ENCODE results near the gene CDKL5. TPM values are rescaled to one million over a fixed set of nuclear protein-coding genes. Genes with fewer than 3 reads are reported as not detected.
"Not testable (repeated sequence)": the region's sequence is repeated elsewhere in the genome, so short reads cannot be mapped to it uniquely, and the experiment has no call there.

Gene CDKL5
- total RNA-seq, 3 donors from 2014 or later = 0.83 to 1.4 (median 1.1) TPM

DNA sequence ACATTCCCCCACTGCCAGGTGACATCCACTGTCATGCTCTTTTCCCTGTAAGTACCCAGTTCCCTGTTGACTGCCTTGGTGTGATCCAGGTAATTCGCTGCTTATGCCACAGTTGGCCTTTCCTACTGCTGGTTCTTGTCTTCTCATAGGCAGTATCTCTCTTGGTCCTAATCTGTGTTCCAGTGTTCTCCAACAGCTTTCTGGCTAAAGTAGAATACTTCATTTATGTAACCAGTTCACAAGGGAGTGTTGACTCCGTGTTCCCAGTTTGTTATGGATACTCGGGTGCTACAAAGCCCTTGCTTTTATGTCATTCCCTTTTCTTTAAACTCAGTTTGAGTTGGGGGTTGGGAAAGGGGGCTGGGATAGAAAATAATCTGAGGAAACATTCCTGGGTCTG is 148.1 kb downstream of the CDKL5 start:
- Mint-ChIP-seq H3K27me3 (ENCODE audit: low read depth) (no peaks in the 10 kb centered on the region), H3K4me1 (ENCODE audit: low read depth) (no peaks in the 10 kb centered on the region), H3K36me3 (ENCODE audit: insufficient read depth) (peaks cover 6% of the 10 kb centered on the region), H3K9me3 (no peaks in the 10 kb centered on the region), H3K4me3 (no peak overlapping the region)
- no peak for ATAC-seq
- no peak for DNase-seq

DNA sequence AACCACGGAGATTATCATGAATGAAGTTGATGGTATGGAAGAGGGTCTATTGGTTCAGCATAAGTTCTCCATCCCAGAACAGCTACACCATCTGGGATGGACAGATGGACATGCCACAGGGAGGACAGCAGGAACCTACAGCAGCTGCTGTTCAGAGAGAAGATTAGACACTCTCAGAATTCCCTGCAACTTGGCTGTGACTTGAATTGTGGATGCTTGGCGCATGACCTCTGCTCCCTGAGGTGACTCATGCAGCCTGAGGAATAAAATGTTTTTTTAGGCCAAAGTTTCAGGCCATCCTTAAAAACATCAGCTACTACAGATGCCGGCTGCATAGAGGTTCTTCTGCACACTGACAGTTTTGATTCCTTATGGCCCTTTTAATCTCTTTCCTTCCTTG is 149.2 kb downstream of the CDKL5 start:
- ATAC-seq = no peak
- no peaks in the 10 kb centered on the region for H3K9me3 Mint-ChIP-seq
- H3K27me3 Mint-ChIP-seq (ENCODE audit: low read depth) = no peaks in the 10 kb centered on the region
- DNase-seq = no peak
- H3K36me3 Mint-ChIP-seq (ENCODE audit: insufficient read depth) = peaks cover 6% of the 10 kb centered on the region
- H3K4me3 Mint-ChIP-seq = no peak overlapping the region
- H3K4me1 Mint-ChIP-seq (ENCODE audit: low read depth) = no peaks in the 10 kb centered on the region

DNA sequence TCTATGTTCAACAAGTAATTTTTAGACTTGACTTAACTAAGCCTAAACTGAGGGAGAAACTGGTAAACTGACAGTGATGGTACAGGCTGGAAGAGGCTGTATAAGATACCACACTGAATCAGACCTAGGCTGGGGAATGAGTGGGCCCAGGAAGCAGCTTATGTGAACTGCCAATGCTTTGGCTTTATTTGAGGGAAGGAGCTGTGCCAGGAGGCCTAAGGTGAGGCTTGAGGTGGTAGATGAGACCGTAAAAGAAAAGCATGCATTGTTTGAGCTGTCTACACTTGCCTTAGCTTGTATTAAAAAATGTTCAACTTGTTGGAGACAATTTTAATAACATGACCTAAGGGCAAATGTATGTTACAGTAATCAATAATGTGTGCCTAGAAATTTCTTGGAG is 150.3 kb downstream of the CDKL5 start:
- Mint-ChIP-seq H3K27me3 (ENCODE audit: low read depth) (no peaks in the 10 kb centered on the region), H3K36me3 (ENCODE audit: insufficient read depth) (peaks cover 5% of the 10 kb centered on the region), H3K9me3 (no peaks in the 10 kb centered on the region), H3K4me1 (ENCODE audit: low read depth) (no peaks in the 10 kb centered on the region), H3K4me3 (no peak overlapping the region)
- ATAC-seq (no peak), DNase-seq (no peak)

- Mint-ChIP-seq H3K4me3 (no peak overlapping the region), H3K27me3 (ENCODE audit: low read depth) (no peaks in the 10 kb centered on the region), H3K36me3 (ENCODE audit: insufficient read depth) (peaks cover 10% of the 10 kb centered on the region), H3K4me1 (ENCODE audit: low read depth) (no peaks in the 10 kb centered on the region), H3K9me3 (no peaks in the 10 kb centered on the region)
- ATAC-seq (no peak), DNase-seq (no peak)
Observed at GRCh38 chrX:18577400-18577799, 152.0 kb downstream of the CDKL5 start.

GRCh38 chrX:18578546-18578945 is 153.1 kb downstream of the CDKL5 start:
- Mint-ChIP-seq H3K4me3 (no peak overlapping the region), H3K4me1 (ENCODE audit: low read depth) (no peaks in the 10 kb centered on the region), H3K9me3 (no peaks in the 10 kb centered on the region), H3K36me3 (ENCODE audit: insufficient read depth) (peaks cover 10% of the 10 kb centered on the region), H3K27me3 (ENCODE audit: low read depth) (no peaks in the 10 kb centered on the region)
- DNase-seq (no peak), ATAC-seq (no peak)

- DNase-seq (no peak), ATAC-seq (no peak)
- Mint-ChIP-seq H3K36me3 (ENCODE audit: insufficient read depth) (peaks cover 10% of the 10 kb centered on the region), H3K4me3 (no peak overlapping the region), H3K4me1 (ENCODE audit: low read depth) (no peaks in the 10 kb centered on the region), H3K27me3 (ENCODE audit: low read depth) (no peaks in the 10 kb centered on the region), H3K9me3 (no peaks in the 10 kb centered on the region)
Observed at GRCh38 chrX:18579495-18579894, 154.1 kb downstream of the CDKL5 start.

GRCh38 chrX:18582910-18583493 is 157.6 kb downstream of the CDKL5 start:
- Mint-ChIP-seq H3K9me3 (no peaks in the 10 kb centered on the region), H3K4me1 (ENCODE audit: low read depth) (no peaks in the 10 kb centered on the region), H3K4me3 (no peak overlapping the region), H3K27me3 (ENCODE audit: low read depth) (no peaks in the 10 kb centered on the region), H3K36me3 (ENCODE audit: insufficient read depth) (peaks cover 5% of the 10 kb centered on the region)
- no peak for ATAC-seq
- no peak for DNase-seq

GRCh38 chrX:18589292-18589691 is 163.9 kb downstream of the CDKL5 start:
- not testable (repeated sequence) for H3K4me3 Mint-ChIP-seq; H3K4me1 Mint-ChIP-seq (ENCODE audit: low read depth); ATAC-seq; H3K9me3 Mint-ChIP-seq; H3K27me3 Mint-ChIP-seq (ENCODE audit: low read depth); DNase-seq
- peaks cover 11% of the 10 kb centered on the region for H3K36me3 Mint-ChIP-seq (ENCODE audit: insufficient read depth)

DNA sequence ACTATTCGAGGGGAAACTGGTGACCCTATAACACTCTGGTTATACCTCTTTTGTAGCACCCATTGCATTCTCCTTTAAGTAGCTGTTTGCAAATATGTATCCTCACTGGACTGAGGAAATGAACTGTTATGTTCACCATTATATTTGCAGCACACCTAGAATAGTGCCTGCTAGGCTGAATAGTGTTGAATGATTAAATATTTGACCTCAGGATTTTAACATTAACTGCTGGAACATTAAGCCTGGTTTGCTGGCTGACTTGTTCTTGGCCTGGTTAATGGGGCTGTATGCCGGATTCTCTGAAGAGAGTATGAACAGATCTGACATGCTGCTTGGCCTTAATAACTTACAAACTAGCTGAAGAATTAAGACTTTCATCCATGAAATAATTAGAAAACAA is 166.4 kb downstream of the CDKL5 start:
- no peaks in the 10 kb centered on the region for H3K27me3 Mint-ChIP-seq (ENCODE audit: low read depth)
- DNase-seq = no peak
- no peak for ATAC-seq
- no peaks in the 10 kb centered on the region for H3K9me3 Mint-ChIP-seq
- no peak overlapping the region for H3K4me3 Mint-ChIP-seq
- peaks cover 11% of the 10 kb centered on the region for H3K36me3 Mint-ChIP-seq (ENCODE audit: insufficient read depth)
- no peaks in the 10 kb centered on the region for H3K4me1 Mint-ChIP-seq (ENCODE audit: low read depth)

DNA sequence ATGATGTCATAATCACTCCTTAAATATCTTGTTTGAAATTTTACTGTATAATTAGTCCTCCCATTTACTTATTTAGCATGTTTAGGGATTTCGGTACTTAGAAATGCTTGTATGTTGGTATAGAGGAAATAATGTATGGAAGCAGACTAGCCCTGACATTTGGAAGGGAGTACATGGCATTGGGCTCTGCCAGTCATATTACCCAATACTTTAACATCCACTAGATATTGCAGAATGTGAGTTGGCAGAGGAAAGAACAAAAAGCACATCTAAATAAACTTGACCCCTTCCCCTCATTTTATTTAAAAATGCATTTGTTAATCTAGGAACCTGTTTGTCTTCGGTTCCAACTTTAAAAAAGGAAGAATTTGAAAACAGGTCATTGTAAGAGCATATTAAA is 168.7 kb downstream of the CDKL5 start:
- Mint-ChIP-seq H3K27me3 (ENCODE audit: low read depth) (no peaks in the 10 kb centered on the region), H3K4me3 (no peak overlapping the region), H3K4me1 (ENCODE audit: low read depth) (no peaks in the 10 kb centered on the region), H3K36me3 (ENCODE audit: insufficient read depth) (peaks cover 8% of the 10 kb centered on the region), H3K9me3 (no peaks in the 10 kb centered on the region)
- no peak for DNase-seq
- no peak for ATAC-seq

GRCh38 chrX:18596096-18596495 is 170.7 kb downstream of the CDKL5 start:
- ATAC-seq (no peak), DNase-seq (no peak)
- Mint-ChIP-seq H3K9me3 (no peaks in the 10 kb centered on the region), H3K4me3 (no peak overlapping the region), H3K27me3 (ENCODE audit: low read depth) (no peaks in the 10 kb centered on the region), H3K4me1 (ENCODE audit: low read depth) (no peaks in the 10 kb centered on the region), H3K36me3 (ENCODE audit: insufficient read depth) (peaks cover 3% of the 10 kb centered on the region)

GRCh38 chrX:18598413-18598812 is 173.0 kb downstream of the CDKL5 start:
- ATAC-seq = no peak

DNA sequence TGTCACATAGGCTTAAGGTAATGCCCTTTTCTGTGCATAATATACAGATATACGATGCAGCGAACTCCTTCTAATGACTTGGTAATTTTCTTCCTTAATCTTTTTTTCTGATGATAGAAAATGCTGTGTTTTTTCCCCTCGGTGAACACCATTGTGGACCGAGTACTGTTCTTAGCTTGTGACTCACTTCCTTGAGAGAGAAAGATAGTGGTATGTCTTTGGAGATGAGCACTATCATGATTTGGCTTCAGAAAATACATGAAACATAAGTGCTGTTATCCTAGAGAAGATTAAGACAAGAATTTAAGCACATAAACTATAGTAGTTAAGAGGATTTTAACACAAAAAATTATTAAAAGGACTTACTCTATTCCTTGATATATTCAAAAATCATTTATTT is 182.6 kb downstream of the CDKL5 start:
- H3K4me1 Mint-ChIP-seq (ENCODE audit: low read depth) = no peaks in the 10 kb centered on the region
- ATAC-seq = no peak
- H3K4me3 Mint-ChIP-seq = no peak overlapping the region
- DNase-seq = no peak
- no peaks in the 10 kb centered on the region for H3K9me3 Mint-ChIP-seq
- no peaks in the 10 kb centered on the region for H3K27me3 Mint-ChIP-seq (ENCODE audit: low read depth)
- peaks cover 22% of the 10 kb centered on the region for H3K36me3 Mint-ChIP-seq (ENCODE audit: insufficient read depth)

More at GRCh38 chrX:18598413-18598812, 173.0 kb downstream of the CDKL5 start:
- Mint-ChIP-seq H3K27me3 (ENCODE audit: low read depth) (no peaks in the 10 kb centered on the region), H3K36me3 (ENCODE audit: insufficient read depth) (peaks cover 2% of the 10 kb centered on the region), H3K9me3 (no peaks in the 10 kb centered on the region), H3K4me3 (no peak overlapping the region), H3K4me1 (ENCODE audit: low read depth) (no peaks in the 10 kb centered on the region)
- no peak for DNase-seq

DNA sequence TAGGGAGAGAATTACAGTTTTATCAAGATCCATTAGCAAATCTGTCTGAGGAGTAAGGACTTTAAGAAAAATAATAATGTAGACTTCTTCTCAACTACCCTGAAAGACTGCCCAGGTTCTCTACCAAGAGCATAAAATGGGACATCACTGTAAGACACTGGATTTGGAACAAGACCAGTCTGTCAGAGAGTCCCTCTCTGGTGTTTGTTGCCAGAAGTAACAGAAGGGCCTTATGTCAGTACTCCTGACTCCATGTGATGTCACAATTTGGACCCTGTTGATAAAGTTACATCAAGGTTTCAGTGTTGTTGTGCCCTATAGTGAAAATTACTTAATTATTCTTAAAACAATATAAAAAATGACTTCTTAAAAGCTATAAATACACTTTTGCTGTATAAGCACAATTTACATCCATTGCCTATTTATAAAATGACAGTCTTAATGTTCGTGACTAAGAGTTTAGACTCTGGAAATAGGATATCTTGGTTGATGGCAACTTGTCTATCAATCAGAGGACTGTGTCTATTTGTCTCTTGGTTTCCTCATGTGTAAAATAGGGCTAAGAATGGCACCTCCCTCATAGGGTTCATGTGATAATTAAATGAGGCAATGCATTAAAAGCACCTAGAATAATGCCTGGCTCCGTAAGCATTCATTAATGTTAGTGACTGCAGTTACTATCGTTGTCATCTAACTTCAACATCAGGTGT is 188.7 kb downstream of the CDKL5 start:
- ATAC-seq (no peak), DNase-seq (no peak)
- H3K9me3 Mint-ChIP-seq = no peaks in the 10 kb centered on the region
- H3K27me3 Mint-ChIP-seq (ENCODE audit: low read depth) = no peaks in the 10 kb centered on the region
- H3K4me1 Mint-ChIP-seq (ENCODE audit: low read depth) = no peaks in the 10 kb centered on the region
- H3K4me3 Mint-ChIP-seq = no peak overlapping the region
- H3K36me3 Mint-ChIP-seq (ENCODE audit: insufficient read depth) = peaks cover 16% of the 10 kb centered on the region

- no peaks in the 10 kb centered on the region for H3K4me1 Mint-ChIP-seq (ENCODE audit: low read depth)
- peaks cover 8% of the 10 kb centered on the region for H3K36me3 Mint-ChIP-seq (ENCODE audit: insufficient read depth)
- H3K27me3 Mint-ChIP-seq (ENCODE audit: low read depth) = no peaks in the 10 kb centered on the region
- DNase-seq (no peak), ATAC-seq (no peak)
- H3K9me3 Mint-ChIP-seq = no peaks in the 10 kb centered on the region
- no peak overlapping the region for H3K4me3 Mint-ChIP-seq
Observed at GRCh38 chrX:18616688-18617406, 191.4 kb downstream of the CDKL5 start.
